ENCODE results near the gene IRGC.

Gene IRGC

GRCh38 chr19:43715776-43716175, at the start of gene IRGC:
Gene IRGC (plus strand): TSS chr19:43716076. CDS start chr19:43718559, 2,483 bp downstream.
- no peaks in the 10 kb centered on the region for H3K36me3 ChIP-seq (replicated peaks; ENCODE audit: insufficient read depth, low read length)
- H4K20me1 ChIP-seq (ENCODE audit: insufficient read depth, low read length) = no peaks in the 10 kb centered on the region
- H3K79me2 ChIP-seq (ENCODE audit: low read length) = no peaks in the 10 kb centered on the region
- TF ChIP-seq EZH2phosphoT487 (IDR thresholded peaks at IDR 0.05; ENCODE audit: low read length) (no peak), CTCF (IDR thresholded peaks at IDR 0.05; ENCODE audit: low read length) (no peak)
- no peaks in the 10 kb centered on the region for H3K9me3 ChIP-seq (replicated peaks; ENCODE audit: insufficient read depth, low read length)
- no peak within 1 kb of the TSS for H3K9ac ChIP-seq (ENCODE audit: low read length)
- no peaks in the 10 kb centered on the region for H3F3A ChIP-seq (ENCODE audit: insufficient read depth, low read length)
- peaks cover 30% of the 10 kb centered on the region for H3K27me3 ChIP-seq (replicated peaks; ENCODE audit: insufficient read depth, low read length)
- H3K9me2 ChIP-seq (replicated peaks; ENCODE audit: insufficient read depth, low read length) = no peaks in the 10 kb centered on the region
- no peak within 1 kb of the TSS for H3K4me2 ChIP-seq (ENCODE audit: low read depth, low read length)
- no peak for DNase-seq
- no peak within 1 kb of the TSS for H2AFZ ChIP-seq (ENCODE audit: low read length)
- no peaks in the 10 kb centered on the region for H3K4me1 ChIP-seq (ENCODE audit: low read length)
- H3K4me3 ChIP-seq (ENCODE audit: low read length) = no peak within 1 kb of the TSS
- H3K27ac ChIP-seq (ENCODE audit: low read length) = no peak within 1 kb of the TSS

- H3K79me2 ChIP-seq (ENCODE audit: low read length) = no peaks in the 10 kb centered on the region
- H2AFZ ChIP-seq (ENCODE audit: low read length) = peak overlapping the region; percentile 69
- H4K20me1 ChIP-seq (ENCODE audit: insufficient read depth, low read length) = no peaks in the 10 kb centered on the region
- peaks cover 19% of the 10 kb centered on the region for H3K27me3 ChIP-seq (replicated peaks; ENCODE audit: insufficient read depth, low read length)
- H3K4me1 ChIP-seq (ENCODE audit: low read length) = peaks cover 4% of the 10 kb centered on the region; the same call in 1 of the 2 replicates
- H3K27ac ChIP-seq (ENCODE audit: low read length) = no peak overlapping the region
- H3K9ac ChIP-seq (ENCODE audit: low read length) = no peak overlapping the region
- peak overlapping the region; percentile 58 for H3K4me3 ChIP-seq (ENCODE audit: low read length)
- no peaks in the 10 kb centered on the region for H3K36me3 ChIP-seq (replicated peaks; ENCODE audit: insufficient read depth, low read length)
- TF ChIP-seq EZH2phosphoT487 (IDR thresholded peaks at IDR 0.05; ENCODE audit: low read length) = no peak
- no peak for TF ChIP-seq EZH2 (optimal IDR thresholded peaks at IDR 0.05; ENCODE audit: low read depth, low read length)
- no peak for TF ChIP-seq CTCF (IDR thresholded peaks at IDR 0.05; ENCODE audit: low read length)
- DNase-seq = no peak
- H3K9me2 ChIP-seq (replicated peaks; ENCODE audit: insufficient read depth, low read length) = no peaks in the 10 kb centered on the region
- peak overlapping the region; percentile 81 for H3K4me2 ChIP-seq (ENCODE audit: low read depth, low read length)
- H3K9me3 ChIP-seq (replicated peaks; ENCODE audit: insufficient read depth, low read length) = no peaks in the 10 kb centered on the region
- H3F3A ChIP-seq (ENCODE audit: insufficient read depth, low read length) = no peaks in the 10 kb centered on the region
Measured at GRCh38 chr19:43667126-43667875, 48.6 kb upstream of the IRGC start.

- Histone ChIP-seq H3F3A (ENCODE audit: insufficient read depth, low read length) (no peaks in the 10 kb centered on the region), H3K4me1 (ENCODE audit: low read length) (peaks cover 4% of the 10 kb centered on the region; the same call in 1 of the 2 replicates), H3K27me3 (replicated peaks; ENCODE audit: insufficient read depth, low read length) (peaks cover 19% of the 10 kb centered on the region), H3K4me2 (ENCODE audit: low read depth, low read length) (peak overlapping the region; percentile 81), H3K9me2 (replicated peaks; ENCODE audit: insufficient read depth, low read length) (no peaks in the 10 kb centered on the region), H2AFZ (ENCODE audit: low read length) (peak overlapping the region; percentile 69), H3K36me3 (replicated peaks; ENCODE audit: insufficient read depth, low read length) (no peaks in the 10 kb centered on the region), H3K4me3 (ENCODE audit: low read length) (peak overlapping the region; percentile 58), H3K79me2 (ENCODE audit: low read length) (no peaks in the 10 kb centered on the region), H3K9me3 (replicated peaks; ENCODE audit: insufficient read depth, low read length) (no peaks in the 10 kb centered on the region), H3K27ac (ENCODE audit: low read length) (no peak overlapping the region), H4K20me1 (ENCODE audit: insufficient read depth, low read length) (no peaks in the 10 kb centered on the region), H3K9ac (ENCODE audit: low read length) (no peak overlapping the region; the same call in 1 of the 2 replicates)
- TF ChIP-seq EZH2 (optimal IDR thresholded peaks at IDR 0.05; ENCODE audit: low read depth, low read length) = no peak
- TF ChIP-seq CTCF (IDR thresholded peaks at IDR 0.05; ENCODE audit: low read length) = no peak
- TF ChIP-seq EZH2phosphoT487 (IDR thresholded peaks at IDR 0.05; ENCODE audit: low read length) = no peak
- DNase-seq = no peak
Measured at GRCh38 chr19:43667876-43668405, 47.9 kb upstream of the IRGC start.

Data from MM.1S (cell line).